H4 (cell line): ENCODE results near the gene MRRF. TPM values are rescaled to one million over a fixed set of nuclear protein-coding genes. Genes with fewer than 3 reads are reported as not detected.
"Not testable (repeated sequence)": the region's sequence is repeated elsewhere in the genome, so short reads cannot be mapped to it uniquely, and the experiment has no call there.

Experiments used
- DNase-seq: peaks from one replicate; pipeline ENCODE4 v3.0.0-alpha.2; 2015; ENCODE audit warnings: low spot score
- total RNA-seq: library from RNA; depleted of rRNA; stranded (reverse); fragments of >200 nt; shearing (Covaris generic); gene quantifications from 2 replicates; pipeline ENCODE4 v1.2.3, GENCODE V29; 2014

The MRRF gene
- total RNA-seq, 1 experiment from 2014 or later = 77.7 TPM

GRCh38 chr9:122276096-122276495 is 11.4 kb downstream of the MRRF start:
- DNase-seq = peak; percentile 10

GRCh38 chr9:122277285-122277897 is 12.7 kb downstream of the MRRF start:
- DNase-seq = no peak

GRCh38 chr9:122281368-122281767 is 16.7 kb downstream of the MRRF start:
- no peak for DNase-seq

- no peak for DNase-seq
Measured at GRCh38 chr9:122286764-122287163, 22.1 kb downstream of the MRRF start.

- DNase-seq = no peak
Measured at GRCh38 chr9:122287214-122287720, 22.6 kb downstream of the MRRF start.

GRCh38 chr9:122291458-122291857 is 26.8 kb downstream of the MRRF start:
- no peak for DNase-seq

GRCh38 chr9:122294531-122294930 is 29.8 kb downstream of the MRRF start:
- DNase-seq = no peak

GRCh38 chr9:122297512-122297911 is 32.8 kb downstream of the MRRF start:
- DNase-seq = no peak

- DNase-seq = no peak
Measured at GRCh38 chr9:122302237-122303093, 37.8 kb downstream of the MRRF start.

GRCh38 chr9:122307061-122307460 is 42.4 kb downstream of the MRRF start:
- no peak for DNase-seq

- DNase-seq = no peak
Measured at GRCh38 chr9:122307925-122308324, 43.2 kb downstream of the MRRF start.

- no peak for DNase-seq
Measured at GRCh38 chr9:122309861-122310260, 45.2 kb downstream of the MRRF start.

- DNase-seq = no peak
Measured at GRCh38 chr9:122314165-122314564, 49.5 kb downstream of the MRRF start.

- DNase-seq = no peak
Measured at GRCh38 chr9:122315534-122315933, 50.9 kb downstream of the MRRF start.

- no peak for DNase-seq
Measured at GRCh38 chr9:122318284-122318683, 53.6 kb downstream of the MRRF start.

- DNase-seq = no peak
Measured at GRCh38 chr9:122320413-122320881, 55.8 kb downstream of the MRRF start.

GRCh38 chr9:122322553-122322952 is 57.9 kb downstream of the MRRF start:
- no peak for DNase-seq

GRCh38 chr9:122324665-122325064 is 60.0 kb downstream of the MRRF start:
- DNase-seq = not testable (repeated sequence)

- DNase-seq = no peak
Measured at GRCh38 chr9:122325124-122325523, 60.4 kb downstream of the MRRF start.

GRCh38 chr9:122327175-122327574 is 62.5 kb downstream of the MRRF start:
- no peak for DNase-seq

GRCh38 chr9:122329597-122329996 is 64.9 kb downstream of the MRRF start:
- DNase-seq = no peak

GRCh38 chr9:122330466-122330865 is 65.8 kb downstream of the MRRF start:
- not testable (repeated sequence) for DNase-seq

GRCh38 chr9:122331523-122331927 is 66.8 kb downstream of the MRRF start:
- DNase-seq = no peak
